Neural crest cell (in vitro differentiated cells): ENCODE data around the gene COL16A1. TPM values are rescaled to one million over a fixed set of nuclear protein-coding genes. Genes with fewer than 3 reads are reported as not detected.

Source experiments
- DNase-seq: peaks from one replicate; pipeline ENCODE4 v3.0.0; 2021; ENCODE audit warnings: low read depth, mixed read lengths, low spot score
- H3K27ac Mint-ChIP-seq: one replicate; pipeline ENCODE4 v1.8.0; 2021; ENCODE audit warnings: mild to moderate bottlenecking, mixed read lengths; ENCODE audit not compliant: unreplicated experiment
- H3K27me3 Mint-ChIP-seq: 2 replicates; pipeline ENCODE4 v1.8.0; 2021; ENCODE audit warnings: low read depth, mild to moderate bottlenecking, mixed read lengths
- H3K36me3 Mint-ChIP-seq: 2 replicates; pipeline ENCODE4 v1.8.0; 2021; ENCODE audit warnings: low read depth, mild to moderate bottlenecking, mixed read lengths
- H3K4me1 Mint-ChIP-seq: 2 replicates; pipeline ENCODE4 v1.8.0; 2021; ENCODE audit warnings: mixed read lengths
- H3K4me3 Mint-ChIP-seq: one replicate; pipeline ENCODE4 v1.8.0; 2021; ENCODE audit warnings: mild to moderate bottlenecking, mixed read lengths
- H3K9me3 Mint-ChIP-seq: 2 replicates; pipeline ENCODE4 v1.8.0; 2021; ENCODE audit warnings: mixed read lengths
- total RNA-seq: library from RNA; stranded (reverse); gene quantifications from 2 replicates; pipeline ENCODE4 v1.2.1, GENCODE V29; 2021
- TF ChIP-seq, protein P1 (sequence below): fragments of 200-600 bp; sonication (generic); conservative IDR thresholded peaks from 2 replicates; pipeline ENCODE4 v1.5.0; 2021; ENCODE audit warnings: antibody characterized with exemption, mild to moderate bottlenecking

Gene COL16A1
- total RNA-seq, 1 donor from 2014 or later = 0.72 TPM

DNA sequence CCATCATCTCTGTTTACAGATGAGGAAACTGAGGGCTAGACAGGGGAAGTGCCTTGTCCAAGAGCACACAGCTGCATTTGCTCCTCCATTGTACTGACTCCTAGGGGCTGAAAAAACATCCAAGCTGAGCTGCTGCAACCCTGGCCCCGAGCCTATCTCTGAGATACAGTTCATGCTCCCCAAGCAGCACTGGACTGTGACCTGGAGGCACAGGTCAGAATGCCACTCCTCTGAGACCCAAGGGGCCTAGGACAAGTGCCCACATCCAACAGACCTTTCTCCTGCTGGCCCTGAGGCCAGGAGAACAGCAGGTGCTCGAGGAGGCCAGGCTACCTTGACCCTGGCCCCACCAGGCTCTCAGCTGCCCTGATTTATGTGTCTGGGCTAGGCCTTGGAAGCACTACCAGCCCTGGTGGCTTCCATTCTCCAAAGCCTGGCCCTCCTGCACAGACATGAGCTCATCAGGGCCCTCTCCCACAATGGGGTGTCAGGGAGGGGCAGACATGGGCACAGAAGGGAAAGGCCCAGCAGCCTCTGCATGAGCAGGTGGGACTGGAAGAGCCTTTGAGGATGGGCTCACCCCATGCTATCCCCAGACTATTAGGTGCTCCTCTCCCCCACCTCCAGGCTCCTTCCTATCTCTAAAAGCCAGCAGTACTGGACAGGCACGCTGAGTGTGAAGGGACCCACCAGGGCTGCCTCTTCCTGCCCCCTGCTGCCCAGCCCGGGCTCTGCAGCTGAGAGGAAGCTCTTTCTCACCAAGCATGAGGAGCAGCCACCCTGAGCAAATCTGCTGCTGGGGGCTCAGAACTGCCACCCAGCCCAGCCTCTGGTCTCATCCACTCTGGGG, 41.5 kb upstream of the COL16A1 start:
- H3K27ac Mint-ChIP-seq = peak overlapping the region; percentile 71
- DNase-seq = peak; percentile 65
- no peaks in the 10 kb centered on the region for H3K36me3 Mint-ChIP-seq
- TF ChIP-seq, protein P1, sequence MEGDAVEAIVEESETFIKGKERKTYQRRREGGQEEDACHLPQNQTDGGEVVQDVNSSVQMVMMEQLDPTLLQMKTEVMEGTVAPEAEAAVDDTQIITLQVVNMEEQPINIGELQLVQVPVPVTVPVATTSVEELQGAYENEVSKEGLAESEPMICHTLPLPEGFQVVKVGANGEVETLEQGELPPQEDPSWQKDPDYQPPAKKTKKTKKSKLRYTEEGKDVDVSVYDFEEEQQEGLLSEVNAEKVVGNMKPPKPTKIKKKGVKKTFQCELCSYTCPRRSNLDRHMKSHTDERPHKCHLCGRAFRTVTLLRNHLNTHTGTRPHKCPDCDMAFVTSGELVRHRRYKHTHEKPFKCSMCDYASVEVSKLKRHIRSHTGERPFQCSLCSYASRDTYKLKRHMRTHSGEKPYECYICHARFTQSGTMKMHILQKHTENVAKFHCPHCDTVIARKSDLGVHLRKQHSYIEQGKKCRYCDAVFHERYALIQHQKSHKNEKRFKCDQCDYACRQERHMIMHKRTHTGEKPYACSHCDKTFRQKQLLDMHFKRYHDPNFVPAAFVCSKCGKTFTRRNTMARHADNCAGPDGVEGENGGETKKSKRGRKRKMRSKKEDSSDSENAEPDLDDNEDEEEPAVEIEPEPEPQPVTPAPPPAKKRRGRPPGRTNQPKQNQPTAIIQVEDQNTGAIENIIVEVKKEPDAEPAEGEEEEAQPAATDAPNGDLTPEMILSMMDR = peak; percentile 72
- no peak overlapping the region for H3K4me3 Mint-ChIP-seq
- H3K27me3 Mint-ChIP-seq = no peaks in the 10 kb centered on the region
- peaks cover 30% of the 10 kb centered on the region for H3K4me1 Mint-ChIP-seq
- no peaks in the 10 kb centered on the region for H3K9me3 Mint-ChIP-seq

DNA sequence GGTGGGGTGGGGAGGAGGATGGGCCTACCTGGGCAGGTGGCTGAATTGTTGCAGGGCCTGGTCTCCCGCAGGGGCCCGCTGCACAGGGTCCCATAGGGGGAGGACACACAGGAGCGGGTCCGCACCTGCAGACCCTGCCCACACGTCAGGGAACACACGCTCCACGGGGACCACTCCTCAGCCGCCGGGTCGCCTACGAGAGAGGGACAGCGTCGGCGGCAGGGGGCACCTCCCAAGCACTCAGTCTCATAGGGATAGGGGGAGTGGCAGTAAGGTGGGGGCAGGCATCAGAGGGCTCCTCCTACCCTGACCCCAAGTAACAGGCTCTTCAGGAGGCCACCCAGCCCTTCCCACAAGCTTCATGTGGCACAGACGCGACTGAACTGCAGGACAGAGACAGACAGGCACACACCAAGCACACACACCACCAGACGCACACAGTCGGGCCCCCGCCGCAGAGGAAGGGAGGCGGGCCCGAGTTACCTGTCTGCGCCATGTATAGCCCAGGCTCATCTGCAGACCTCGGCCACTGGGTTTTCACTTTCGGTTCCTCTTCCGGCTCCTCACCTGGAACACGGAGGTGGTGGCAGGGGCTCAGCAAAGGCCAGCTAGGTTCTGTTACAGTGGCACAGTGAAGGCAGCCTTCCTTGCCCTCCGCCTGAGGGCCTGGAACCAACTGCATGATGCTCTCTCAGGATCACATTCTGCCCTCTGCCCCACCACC, 40.5 kb upstream of the COL16A1 start:
- no peaks in the 10 kb centered on the region for H3K36me3 Mint-ChIP-seq
- DNase-seq = no peak
- peaks cover 30% of the 10 kb centered on the region for H3K4me1 Mint-ChIP-seq
- no peaks in the 10 kb centered on the region for H3K27me3 Mint-ChIP-seq
- TF ChIP-seq, protein P1 = no peak
- H3K27ac Mint-ChIP-seq = no peak overlapping the region
- no peak overlapping the region for H3K4me3 Mint-ChIP-seq
- H3K9me3 Mint-ChIP-seq = no peaks in the 10 kb centered on the region

DNA sequence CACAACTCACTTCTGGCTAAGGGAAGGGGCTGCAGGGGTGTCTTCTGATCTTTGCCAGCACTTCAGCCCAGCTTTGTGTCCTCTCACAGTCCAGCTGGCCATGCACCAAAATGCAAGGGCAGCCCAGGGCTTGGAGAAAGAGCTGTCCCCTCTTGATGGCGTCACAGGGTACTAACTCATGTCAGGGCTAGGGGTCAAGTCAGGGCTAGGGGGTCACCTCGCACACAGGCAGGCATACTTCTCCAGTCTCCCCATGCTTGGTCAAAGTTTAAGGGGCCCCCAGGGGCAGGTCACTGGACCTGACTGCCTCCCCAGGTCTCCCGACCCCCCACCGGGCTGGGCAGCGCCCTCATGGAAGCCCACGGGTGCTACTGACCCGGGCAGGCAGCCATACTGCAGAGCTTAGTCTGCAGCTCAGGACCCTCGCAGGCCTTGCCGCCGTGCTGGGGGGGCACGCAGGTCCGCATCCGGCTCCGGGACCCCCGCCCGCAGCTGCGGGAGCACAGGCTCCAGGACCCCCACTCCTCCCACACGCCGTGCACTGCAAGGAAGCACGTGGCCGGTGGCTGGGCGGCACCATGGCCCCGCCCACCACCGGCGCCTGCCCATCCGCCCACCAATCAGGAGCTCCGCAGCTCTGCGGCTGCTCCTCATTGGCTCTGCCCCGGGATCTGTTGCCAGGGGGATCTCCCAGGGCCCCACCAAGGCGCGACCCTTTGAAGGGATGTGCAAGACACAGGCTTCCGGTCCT, 38.8 kb upstream of the COL16A1 start:
- no peaks in the 10 kb centered on the region for H3K36me3 Mint-ChIP-seq
- no peak for DNase-seq
- H3K27me3 Mint-ChIP-seq = no peaks in the 10 kb centered on the region
- no peak overlapping the region for H3K27ac Mint-ChIP-seq
- no peaks in the 10 kb centered on the region for H3K9me3 Mint-ChIP-seq
- no peak overlapping the region for H3K4me3 Mint-ChIP-seq
- TF ChIP-seq, protein P1 = no peak
- H3K4me1 Mint-ChIP-seq = peaks cover 25% of the 10 kb centered on the region

DNA sequence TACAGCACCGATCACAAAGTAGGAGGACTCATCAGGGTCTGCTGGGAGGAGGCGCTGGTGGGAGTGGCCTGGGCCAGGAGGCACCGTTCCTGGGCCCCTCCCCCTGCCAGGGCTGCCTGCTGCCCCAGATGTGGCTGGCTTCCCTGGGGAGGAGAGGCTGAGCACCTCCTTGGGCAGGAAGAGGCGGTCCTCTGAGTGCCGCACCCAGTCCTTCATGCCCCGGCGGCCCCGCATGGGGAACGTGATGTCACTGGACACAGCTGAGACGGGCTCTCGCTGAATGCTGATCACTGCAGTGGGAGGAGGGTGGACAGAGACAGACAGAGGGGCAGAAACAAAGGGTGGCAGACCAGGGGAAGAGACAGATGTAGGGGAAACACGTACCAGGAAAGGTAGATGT, 35.5 kb upstream of the COL16A1 start:
- H3K36me3 Mint-ChIP-seq = no peaks in the 10 kb centered on the region
- no peaks in the 10 kb centered on the region for H3K9me3 Mint-ChIP-seq
- no peak for DNase-seq
- H3K4me1 Mint-ChIP-seq = peaks cover 6% of the 10 kb centered on the region
- TF ChIP-seq, protein P1 = no peak
- no peak overlapping the region for H3K4me3 Mint-ChIP-seq
- no peaks in the 10 kb centered on the region for H3K27me3 Mint-ChIP-seq
- H3K27ac Mint-ChIP-seq = no peak overlapping the region

DNA sequence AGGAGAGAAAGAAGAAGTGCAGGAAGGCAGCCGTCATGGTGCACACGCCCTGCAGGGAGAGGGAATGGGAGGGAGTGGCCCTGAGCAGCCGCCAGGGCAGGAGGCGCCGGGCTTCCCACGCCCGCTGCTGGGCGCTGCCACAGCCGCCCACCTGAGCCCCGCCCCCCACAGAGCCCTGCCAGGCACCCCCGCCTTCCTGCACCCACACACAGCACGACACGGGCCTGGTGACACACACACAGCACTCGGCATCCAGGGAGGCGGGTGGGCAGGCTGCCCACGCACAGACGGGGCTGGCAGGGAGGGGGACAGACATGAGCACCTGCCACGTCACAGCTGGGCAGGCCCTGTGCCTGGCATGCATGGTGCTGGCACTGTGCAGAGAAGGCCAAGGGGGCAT, 32.9 kb upstream of the COL16A1 start:
- Mint-ChIP-seq H3K4me1 (no peaks in the 10 kb centered on the region), H3K27ac (no peak overlapping the region), H3K9me3 (no peaks in the 10 kb centered on the region), H3K36me3 (no peaks in the 10 kb centered on the region), H3K4me3 (no peak overlapping the region), H3K27me3 (no peaks in the 10 kb centered on the region)
- DNase-seq = no peak
- TF ChIP-seq, protein P1 = no peak
